K562 (cell line): ENCODE results near the gene P2RY14. TPM values are rescaled to one million over a fixed set of nuclear protein-coding genes. Genes with fewer than 3 reads are reported as not detected.

Source experiments
- ATAC-seq: fragments of 200-7000 bp; cut with Tn5 transposase; 3 replicates; pipeline ENCODE4 v1.9.1; 2020; ENCODE audit warnings: moderate library complexity
- BruUV-seq: library from RNA; stranded (reverse); fragments of 400-500 nt; replicated peaks from 2 replicates; lab custom pipeline; 2021; lab: Mats Ljungman, UMichigan
- CTCF ChIA-PET: fragments of 300-600 bp; formaldehyde crosslinking; extraction: SDS; loops from one replicate; lab custom pipeline; 2021; ENCODE audit warnings: low intra/inter-chr PET ratio; lab: Yijun Ruan, JAX
- POLR2A ChIA-PET: fragments of 300-600, 350-650 bp; sonication (Branson Sonifier 250); formaldehyde crosslinking; extraction: SDS; loops from one replicate; lab custom pipeline; 2021; ENCODE audit warnings: antibody characterized with exemption, inconsistent platforms; lab: Yijun Ruan, JAX
- DNase-seq, 4 experiments: peaks; one replicate each; pipeline versions ENCODE4 v3.0.0 to v3.0.0-alpha.2; 2011 to 2018; ENCODE audit warnings: low spot score in 3 of 4, mixed read lengths in 3 of 4; ENCODE audit errors: extremely low read depth in 1 of 4
- FAIRE-seq: peaks from 2 replicates; lab custom pipeline; 2011; peaks lifted over from hg19 to GRCh38; lab: Jason Lieb, UNC
- H2AFZ ChIP-seq: 2 replicates; pipeline ENCODE4 v1.6.0; 2011; ENCODE audit warnings: low read depth, low read length, control low read depth, inconsistent platforms
- H3K27ac ChIP-seq: fragments of 200-600 bp; 3 replicates; pipeline ENCODE4 v1.8.0; 2011; ENCODE audit warnings: low read depth, mild to moderate bottlenecking, control low read depth, inconsistent platforms, low read length, moderate library complexity, mixed read lengths; ENCODE audit errors: extremely low read depth
- H3K27me3 ChIP-seq, 2 experiments: fragments of 300-600 bp in 1 of 2; 2 replicates in 1 of 2; 3 replicates in 1 of 2; pipeline versions ENCODE4 v1.6.0 to v1.8.0; 2011; ENCODE audit warnings: inconsistent platforms in 2 of 2, low read length in 2 of 2, mild to moderate bottlenecking in 1 of 2, mixed read lengths in 1 of 2, moderate library complexity in 1 of 2; ENCODE audit not compliant: control insufficient read depth in 2 of 2, insufficient read depth in 2 of 2
- H3K36me3 ChIP-seq: fragments of 300-600 bp; 3 replicates; pipeline ENCODE4 v1.8.0; 2011; ENCODE audit warnings: mild to moderate bottlenecking, low read length, inconsistent platforms; ENCODE audit not compliant: control insufficient read depth, insufficient read depth
- H3K4me1 ChIP-seq, 2 experiments: fragments of 200-600 bp in 1 of 2; replicated peaks in 1 of 2; 2 replicates in 1 of 2; 3 replicates in 1 of 2; pipeline versions ENCODE4 v1.5.1 to v1.8.0; 2011; ENCODE audit warnings: inconsistent platforms in 2 of 2, low read length in 2 of 2, mild to moderate bottlenecking in 1 of 2, mixed read lengths in 1 of 2, moderate library complexity in 1 of 2; ENCODE audit not compliant: control insufficient read depth in 2 of 2, insufficient read depth in 2 of 2
- H3K4me2 ChIP-seq: 2 replicates; pipeline ENCODE4 v1.6.1; 2011; ENCODE audit warnings: low read length, control low read depth, inconsistent platforms, mixed read lengths; ENCODE audit not compliant: insufficient read depth
- H3K4me3 ChIP-seq: fragments of 200-600 bp; sonication (generic), shearing (Covaris generic); 2 replicates; pipeline ENCODE4 v1.5.1; 2016; ENCODE audit warnings: control low read depth, inconsistent platforms
- H3K79me2 ChIP-seq: fragments of 200-600 bp; 3 replicates; pipeline ENCODE4 v1.8.0; 2011; ENCODE audit warnings: low read length, inconsistent platforms; ENCODE audit not compliant: control insufficient read depth, insufficient read depth
- H3K9ac ChIP-seq, 2 experiments: 2 replicates each; pipeline versions ENCODE4 v1.6.0 to v1.6.1; 2011; ENCODE audit warnings: low read depth in 2 of 2, low read length in 2 of 2, control low read depth in 1 of 2, inconsistent platforms in 1 of 2, mild to moderate bottlenecking in 1 of 2, mixed read lengths in 1 of 2; ENCODE audit not compliant: insufficient read depth in 1 of 2
- H3K9me1 ChIP-seq: one replicate; pipeline ENCODE4 v1.6.0; 2011; ENCODE audit warnings: inconsistent platforms, mild to moderate bottlenecking, low read length, moderate library complexity; ENCODE audit not compliant: control insufficient read depth, insufficient read depth
- H3K9me3 ChIP-seq: replicated peaks from 2 replicates; pipeline ENCODE4 v1.5.1; 2011; ENCODE audit warnings: low read depth, low read length, inconsistent platforms; ENCODE audit not compliant: control insufficient read depth, insufficient read depth
- H4K20me1 ChIP-seq: replicated peaks from 2 replicates; pipeline ENCODE4 v1.6.1; 2011; ENCODE audit warnings: low read length, inconsistent platforms, mixed read lengths; ENCODE audit not compliant: control insufficient read depth, insufficient read depth
- BCOR ChIP-seq: fragments of 450-650 bp; IDR thresholded peaks from 2 replicates; pipeline ENCODE4 v1.6.1; 2016
- RAD21 ChIP-seq, 2 experiments: fragments of 250-450 bp in 1 of 2; fragments of 450-650 bp in 1 of 2; sonication (Bioruptor Pico) in 1 of 2; formaldehyde crosslinking in 1 of 2; IDR thresholded peaks in 1 of 2; conservative IDR thresholded peaks in 1 of 2; 2 replicates each; pipeline versions ENCODE4 v1.4.0 to v1.8.0; 2020 to 2022; ENCODE audit warnings: mild to moderate bottlenecking in 2 of 2, moderate library complexity in 1 of 2
- ZNF140 ChIP-seq: fragments of 250-450 bp; sonication (Bioruptor Pico); IDR thresholded peaks from 2 replicates; pipeline ENCODE4 v1.8.0; 2021; ENCODE audit warnings: moderate library complexity, mild to moderate bottlenecking, inconsistent platforms
- ZNF384 ChIP-seq: IDR thresholded peaks from 2 replicates; pipeline ENCODE4 v1.6.1; 2012; ENCODE audit warnings: low read depth, low read length, improper control_type of control experiment
- WGBS: fragments of 100-300 bp; shearing (Covaris generic); methylation state at CpG from one replicate; pipeline ENCODE4 v1.1.6; 2016; ENCODE audit warnings: low coverage, mixed read lengths; ENCODE audit not compliant: insufficient coverage; ENCODE audit errors: missing lambda C conversion rate; 5-methylcytosine and 5-hydroxymethylcytosine counted together
- in situ Hi-C: fragments of 300-500 bp; cut with MboI; formaldehyde crosslinking; loops from 4 replicates; pipeline ENCODE4 v1.15.0; 2018; ENCODE audit warnings: inconsistent platforms, mixed read lengths
- intact Hi-C: fragments of 100-400 bp; cut with micrococcal nuclease; formaldehyde crosslinking; loops from 2 replicates; pipeline ENCODE4 v1.14.2; 2022
- polyA plus RNA-seq, 8 experiments: library from polyadenylated mRNA; depleted of rRNA in 4 of 8; stranded (reverse) in 5 of 8; unstranded in 3 of 8; fragments of >200 nt; fragmentation: Nextera tagmentation in 2 of 8; fragmentation: Illumina TruSeq in 1 of 8; extraction: Ambion mirVana in 2 of 8; extraction: Trizol in 1 of 8; gene quantifications; 2 replicates each; pipeline versions ENCODE4 v1.2.1 to v1.2.3, GENCODE V29; 2011 to 2014; ENCODE audit warnings: inconsistent platforms in 1 of 8, missing spikeins in 1 of 8
- total RNA-seq, 7 experiments: library from RNA; depleted of rRNA in 6 of 7; stranded (reverse); fragments of >200 nt in 6 of 7; fragmentation: Illumina TruSeq in 2 of 7; extraction: Trizol in 2 of 7; gene quantifications; 2 replicates each; pipeline versions ENCODE4 v1.2.1 to v1.2.3, GENCODE V29; 2011 to 2021; ENCODE audit warnings: low replicate concordance in 1 of 7
- TF ChIP-seq, protein P1 (sequence below), 3 experiments: IDR thresholded peaks in 2 of 3; conservative IDR thresholded peaks in 1 of 3; 2 replicates each; pipeline ENCODE4 v1.5.1; 2011 to 2012; ENCODE audit warnings: low read length in 3 of 3, mild to moderate bottlenecking in 3 of 3, control low read depth in 2 of 3, improper control_type of control experiment in 1 of 3, inconsistent platforms in 1 of 3, low read depth in 1 of 3, mixed read lengths in 1 of 3, moderate library complexity in 1 of 3; ENCODE audit not compliant: insufficient read depth in 2 of 3

The P2RY14 gene
- total and polyA plus RNA-seq, 9 of the 15 experiments (the other 6 are each of a cell fraction or from before 2014, with no cell fraction given): not detected

DNA sequence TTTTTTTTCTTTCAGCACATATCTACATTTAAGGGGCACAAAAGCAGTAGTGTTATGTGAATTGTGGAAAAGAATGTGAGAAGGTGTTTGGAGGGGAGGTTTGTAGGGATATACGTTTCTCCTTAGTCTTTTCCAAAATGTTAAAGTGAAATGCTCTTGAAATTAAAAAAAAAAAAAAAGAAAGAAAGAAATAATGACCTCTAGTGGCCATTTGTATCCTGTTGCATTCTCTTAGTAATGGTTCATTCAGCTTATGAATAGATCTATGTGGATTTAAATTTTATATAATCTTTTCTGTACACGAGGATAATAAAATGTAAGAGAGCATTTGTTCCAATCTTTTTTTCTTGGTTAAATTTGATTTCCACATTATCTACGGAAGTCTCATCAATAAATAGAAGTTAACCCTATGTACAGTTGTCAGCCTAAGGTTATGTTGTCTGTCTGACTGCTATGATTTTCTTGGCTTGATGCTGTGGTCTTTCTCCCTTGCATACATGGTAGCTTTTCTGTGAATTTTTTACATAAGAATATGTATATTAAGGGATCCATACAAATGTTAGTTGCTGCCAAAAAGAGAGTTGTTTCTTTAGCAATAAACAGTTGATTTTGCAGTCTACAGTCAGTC lies 49.3 kb upstream of the P2RY14 start:
- Histone ChIP-seq H4K20me1 (no peaks in the 10 kb centered on the region), H3K9me1 (no peaks in the 10 kb centered on the region), H3K4me2 (no peak overlapping the region), H3K4me1 (no peaks in the 10 kb centered on the region), H3K27ac (no peak overlapping the region)
- WGBS: 0% methylated on average over 3 of the region's 3 CpGs
- peak in 1 of 4 experiments; percentile 9 for DNase-seq
- TF ChIP-seq RAD21 (CRISPR knock-in tag; conservative IDR thresholded peaks at IDR 0.05 in 1 of 2, IDR thresholded peaks at IDR 0.05 in 1 of 2): peak in 1 of 2 experiments; percentile 25; a peak in 2 of 4 replicates
- no peak for TF ChIP-seq BCOR
- TF ChIP-seq, protein P1, sequence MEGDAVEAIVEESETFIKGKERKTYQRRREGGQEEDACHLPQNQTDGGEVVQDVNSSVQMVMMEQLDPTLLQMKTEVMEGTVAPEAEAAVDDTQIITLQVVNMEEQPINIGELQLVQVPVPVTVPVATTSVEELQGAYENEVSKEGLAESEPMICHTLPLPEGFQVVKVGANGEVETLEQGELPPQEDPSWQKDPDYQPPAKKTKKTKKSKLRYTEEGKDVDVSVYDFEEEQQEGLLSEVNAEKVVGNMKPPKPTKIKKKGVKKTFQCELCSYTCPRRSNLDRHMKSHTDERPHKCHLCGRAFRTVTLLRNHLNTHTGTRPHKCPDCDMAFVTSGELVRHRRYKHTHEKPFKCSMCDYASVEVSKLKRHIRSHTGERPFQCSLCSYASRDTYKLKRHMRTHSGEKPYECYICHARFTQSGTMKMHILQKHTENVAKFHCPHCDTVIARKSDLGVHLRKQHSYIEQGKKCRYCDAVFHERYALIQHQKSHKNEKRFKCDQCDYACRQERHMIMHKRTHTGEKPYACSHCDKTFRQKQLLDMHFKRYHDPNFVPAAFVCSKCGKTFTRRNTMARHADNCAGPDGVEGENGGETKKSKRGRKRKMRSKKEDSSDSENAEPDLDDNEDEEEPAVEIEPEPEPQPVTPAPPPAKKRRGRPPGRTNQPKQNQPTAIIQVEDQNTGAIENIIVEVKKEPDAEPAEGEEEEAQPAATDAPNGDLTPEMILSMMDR (IDR thresholded peaks at IDR 0.05 in 2 of 3, conservative IDR thresholded peaks at IDR 0.05 in 1 of 3; ENCODE audit: insufficient read depth in 2 of 3, low read depth in 1 of 3, low read length in 3 of 3): peak in 2 of 3 experiments; percentile 21 to 55; a peak in 4 of 6 replicates
- no peak for TF ChIP-seq ZNF140 (CRISPR knock-in tag)
- TF ChIP-seq ZNF384: peak; percentile 89
- TF ChIP-seq, all 486 proteins: peak for 3
- POLR2A ChIA-PET: no interaction called here
- no peak for ATAC-seq
- H2AFZ ChIP-seq: no peak overlapping the region
- in situ Hi-C loops: no loop called here
- BruUV-seq: no TSS peak
- no peak for FAIRE-seq
- no peaks in the 10 kb centered on the region for H3K9me3 ChIP-seq
- CTCF ChIA-PET: interaction anchor here (0.5 to 1.5 kb wide), 3 partner anchors 100 to 337 kb away, joined by 3 to 9 read pairs (median 3); no protein-coding TSS in a partner anchor
- H3K27me3 ChIP-seq: peaks cover 0 to 8% of the 10 kb centered on the region in 2 experiments; a peak in 1 of 5 replicates
- no peaks in the 10 kb centered on the region for H3K79me2 ChIP-seq
- intact Hi-C loops: loop anchor here (2.0 kb wide), 1 partner anchor 101 kb away; no protein-coding TSS in a partner anchor
- H3K4me3 ChIP-seq: no peak overlapping the region
- no peak overlapping the region for H3K9ac ChIP-seq
- no peaks in the 10 kb centered on the region for H3K36me3 ChIP-seq
